Measurements from ENCODE around the gene ZNF581. TPM values are rescaled to one million over a fixed set of nuclear protein-coding genes. Genes with fewer than 3 reads are reported as not detected.

Gene ZNF581
- total and polyA plus RNA-seq, 11 donors: 4.7 to 12.7 (median 7.2) TPM

- peak in 1 of 5 donors; percentile 24 for DNase-seq
- Histone ChIP-seq H3K4me1 (peaks cover 9 to 75% (median 45%) of the 10 kb centered on the region in 12 donors), H3K9me3 (no peaks in the 10 kb centered on the region), H3K4me3 (no peak overlapping the region), H3K27me3 (no peaks in the 10 kb centered on the region), H3K36me3 (peaks cover 0 to 6% (median 0%) of the 10 kb centered on the region in 9 donors), H3K27ac (peak overlapping the region in 1 of 12 donors; percentile 7)
- 73 to 78% (median 75%) methylated on average over 11 of the region's 11 CpGs for WGBS, 4 donors
- no peak for ATAC-seq
- intact Hi-C loops (cut with DNase I): loop anchor here in 2 of 10 donors (5.0 to 10.0 kb wide), 2 partner anchors 50 to 253 kb away; partner anchors contain the start of genes RPL28 (in 1 of the 2) and TMEM238 (in 1 of the 2)
- no peak for TF ChIP-seq CTCF (IDR thresholded peaks at IDR 0.05)
- TF ChIP-seq POLR2A (IDR thresholded peaks at IDR 0.05): no peak
These were observed 5.9 kb upstream of the ZNF581 start for GRCh38 chr19:55637534-55637933.

DNA sequence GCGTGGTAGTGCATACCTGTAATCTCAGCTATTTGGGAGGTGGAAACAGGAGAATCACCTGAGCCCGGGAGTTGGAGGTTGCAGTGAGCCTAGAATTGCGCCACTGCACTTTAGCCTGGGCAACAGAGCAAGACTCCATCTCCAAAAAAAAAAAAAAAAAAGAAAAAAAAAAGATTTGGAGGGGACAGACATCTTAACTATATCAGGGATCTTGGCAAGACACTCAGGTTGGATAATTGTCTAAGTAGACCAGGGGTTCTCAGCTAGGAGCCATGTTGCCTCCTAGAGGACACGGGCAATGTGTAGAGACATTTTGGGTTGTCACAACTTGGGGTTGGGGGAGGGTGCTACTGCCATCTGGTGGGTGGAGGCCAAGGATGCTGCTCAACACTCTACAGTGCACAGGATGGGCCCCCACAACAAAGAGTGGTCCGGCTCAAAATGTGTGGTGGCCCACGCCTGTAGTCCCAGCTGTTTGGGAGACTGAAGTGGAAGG, 4.5 kb upstream of the ZNF581 start:
- intact Hi-C loops (cut with DNase I): loop anchor here in 2 of 10 donors (5.0 to 10.0 kb wide), 2 partner anchors 52 to 254 kb away; partner anchors contain the start of genes RPL28 (in 1 of the 2) and TMEM238 (in 1 of the 2)
- TF ChIP-seq POLR2A (IDR thresholded peaks at IDR 0.05): peak in 1 of 2 donors; percentile 15
- TF ChIP-seq CTCF (IDR thresholded peaks at IDR 0.05): peak in 10 of 12 donors; percentile 20 to 56 (median 28)
- peaks cover 15 to 81% (median 52%) of the 10 kb centered on the region in 12 donors for H3K4me1 ChIP-seq
- H3K4me3 ChIP-seq: no peak overlapping the region
- no peaks in the 10 kb centered on the region for H3K27me3 ChIP-seq
- WGBS, 4 donors: 82 to 86% (median 85%) methylated on average over 6 of the region's 6 CpGs
- peaks cover 0 to 6% (median 0%) of the 10 kb centered on the region in 9 donors for H3K36me3 ChIP-seq
- peak overlapping the region in 2 of 12 donors; percentile 84 to 96 for H3K27ac ChIP-seq
- H3K9me3 ChIP-seq: no peaks in the 10 kb centered on the region
- DNase-seq: peak in 2 of 5 donors; percentile 17 to 37
- no peak for ATAC-seq

DNA sequence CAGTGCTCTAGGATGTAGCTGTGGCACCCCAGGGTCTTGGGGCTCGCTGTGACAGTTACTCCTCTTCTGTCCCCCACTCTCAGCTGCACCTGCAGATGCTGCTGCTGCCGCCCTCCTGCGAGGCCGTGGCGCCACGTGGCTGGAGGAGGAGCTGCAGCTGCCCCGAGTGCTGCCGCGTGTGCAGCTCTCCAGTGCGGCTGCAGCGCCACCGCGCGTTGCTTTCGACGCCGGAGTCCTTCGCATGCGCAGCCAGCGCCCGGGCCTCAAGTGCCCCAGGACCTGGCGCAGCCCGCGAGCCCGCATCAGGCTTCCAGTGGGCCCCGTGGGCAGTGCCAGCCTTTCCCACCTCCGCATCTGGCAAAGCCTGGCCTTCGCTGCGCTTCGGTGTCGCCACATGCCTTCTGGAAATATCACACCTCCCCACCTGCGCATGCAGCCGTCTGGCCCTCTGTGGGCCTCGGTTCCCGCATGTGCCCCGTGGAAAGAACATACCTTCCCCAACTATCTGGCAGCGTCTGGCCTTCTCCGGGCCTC, 3.3 kb upstream of the ZNF581 start:
- WGBS, 4 donors: 6 to 16% (median 11%) methylated on average over 13 to 38 of the region's 38 CpGs
- DNase-seq (peak; percentile 57 to 81 (median 69)), ATAC-seq (peak in 3 of 4 donors; percentile 4 to 26 (median 12))
- peaks cover 15 to 88% (median 57%) of the 10 kb centered on the region in 12 donors for H3K4me1 ChIP-seq
- H3K27me3 ChIP-seq: no peaks in the 10 kb centered on the region
- H3K4me3 ChIP-seq: peak overlapping the region; percentile 64 to 98 (median 84)
- TF ChIP-seq POLR2A (IDR thresholded peaks at IDR 0.05): peak in 1 of 2 donors; percentile 24
- TF ChIP-seq CTCF (IDR thresholded peaks at IDR 0.05): peak; percentile 12 to 61 (median 40)
- H3K27ac ChIP-seq: peak overlapping the region; percentile 83 to 96 (median 92)
- H3K9me3 ChIP-seq: no peaks in the 10 kb centered on the region
- peaks cover 0 to 14% (median 5%) of the 10 kb centered on the region in 9 donors for H3K36me3 ChIP-seq
- intact Hi-C loops (cut with DNase I): no loop called here

Measured in heart left ventricle (tissue), 16 donors.